K562 (cell line): Measurements from ENCODE around the gene PDGFD. TPM values are rescaled to one million over a fixed set of nuclear protein-coding genes. Genes with fewer than 3 reads are reported as not detected.

Experiments used
- HNRNPK ChIP-seq: fragments of 200-400 bp; formaldehyde crosslinking; IDR thresholded peaks from one replicate; pipeline ENCODE4 v1.6.1; 2018; ENCODE audit warnings: mild to moderate bottlenecking, low read depth, low read length; ENCODE audit not compliant: poor library complexity, severe bottlenecking
- JUN ChIP-seq, 2 experiments: sonication (generic) in 1 of 2; formaldehyde crosslinking in 1 of 2; IDR thresholded peaks; 2 replicates each; pipeline versions ENCODE4 v1.6.1 to v1.8.0; 2012 to 2022; ENCODE audit warnings: borderline replicate concordance in 2 of 2, mild to moderate bottlenecking in 2 of 2, improper control_type of control experiment in 1 of 2, low read depth in 1 of 2, low read length in 1 of 2, missing genetic modification reagents in 1 of 2
- PHF21A ChIP-seq: fragments of 450-650 bp; IDR thresholded peaks from 2 replicates; pipeline ENCODE4 v1.6.1; 2017; ENCODE audit warnings: low read depth, borderline replicate concordance
- POLR2AphosphoS2 ChIP-seq: IDR thresholded peaks from 2 replicates; pipeline ENCODE4 v1.6.1; 2012; ENCODE audit warnings: low read length, improper control_type of control experiment
- RFX5 ChIP-seq: IDR thresholded peaks from 2 replicates; pipeline ENCODE4 v1.6.1; 2011; ENCODE audit warnings: low read depth, mild to moderate bottlenecking, improper control_type of control experiment, low read length
- SP1 ChIP-seq: sonication (generic); formaldehyde crosslinking; IDR thresholded peaks from 2 replicates; pipeline ENCODE4 v1.8.1; 2022; ENCODE audit warnings: mild to moderate bottlenecking, missing genetic modification reagents
- SREBF2 ChIP-seq: sonication (generic); formaldehyde crosslinking; IDR thresholded peaks from 2 replicates; pipeline ENCODE4 v1.4.0; 2020; ENCODE audit warnings: mild to moderate bottlenecking, missing genetic modification reagents
- TAF9B ChIP-seq: fragments of 450-650 bp; IDR thresholded peaks from 2 replicates; pipeline ENCODE4 v1.6.1; 2018; ENCODE audit warnings: mild to moderate bottlenecking; ENCODE audit not compliant: partially characterized antibody
- TARDBP ChIP-seq: fragments of 450-650 bp; IDR thresholded peaks from 2 replicates; pipeline ENCODE4 v1.6.1; 2016
- TFAM ChIP-seq: fragments of 250-450 bp; sonication (Bioruptor Pico); conservative IDR thresholded peaks from 2 replicates; pipeline ENCODE4 v1.5.0; 2021; ENCODE audit warnings: mild to moderate bottlenecking, moderate library complexity
- ZBED1 ChIP-seq: IDR thresholded peaks from 2 replicates; pipeline ENCODE4 v1.6.1; 2014
- ZNF408 ChIP-seq: fragments of 250-450 bp; sonication (Bioruptor Pico); IDR thresholded peaks from 2 replicates; pipeline ENCODE4 v1.4.0; 2020; ENCODE audit warnings: low read depth, mild to moderate bottlenecking, moderate library complexity
- polyA plus RNA-seq, 8 experiments: library from polyadenylated mRNA; depleted of rRNA in 4 of 8; stranded (reverse) in 5 of 8; unstranded in 3 of 8; fragments of >200 nt; fragmentation: Nextera tagmentation in 2 of 8; fragmentation: Illumina TruSeq in 1 of 8; extraction: Ambion mirVana in 2 of 8; extraction: Trizol in 1 of 8; gene quantifications; 2 replicates each; pipeline versions ENCODE4 v1.2.1 to v1.2.3, GENCODE V29; 2011 to 2014; ENCODE audit warnings: inconsistent platforms in 1 of 8, missing spikeins in 1 of 8
- total RNA-seq, 7 experiments: library from RNA; depleted of rRNA in 6 of 7; stranded (reverse); fragments of >200 nt in 6 of 7; fragmentation: Illumina TruSeq in 2 of 7; extraction: Trizol in 2 of 7; gene quantifications; 2 replicates each; pipeline versions ENCODE4 v1.2.1 to v1.2.3, GENCODE V29; 2011 to 2021; ENCODE audit warnings: low replicate concordance in 1 of 7
- TF ChIP-seq, protein P1 (sequence below): sonication (generic); formaldehyde crosslinking; IDR thresholded peaks from 2 replicates; pipeline ENCODE4 v1.8.1; 2023; ENCODE audit warnings: mild to moderate bottlenecking, missing genetic modification reagents
- TF ChIP-seq, protein P2 (sequence below): IDR thresholded peaks from 3 replicates; pipeline ENCODE4 v1.6.1; 2011; ENCODE audit warnings: borderline replicate concordance, mild to moderate bottlenecking, moderate library complexity; ENCODE audit not compliant: insufficient read length; ENCODE audit errors: extremely low read depth

The PDGFD gene
- total and polyA plus RNA-seq, 9 of the 15 experiments (the other 6 are each of a cell fraction or from before 2014, with no cell fraction given): 0.11 TPM; not detected in 8

- TF ChIP-seq JUN (IDR thresholded peaks at IDR 0.05; ENCODE audit: borderline replicate concordance, low read depth, low read length): no peak
- TF ChIP-seq JUN (CRISPR knock-in tag; IDR thresholded peaks at IDR 0.05; ENCODE audit: borderline replicate concordance): no peak
- TF ChIP-seq TFAM: no peak
- no peak for TF ChIP-seq TARDBP
- TF ChIP-seq RFX5: no peak
- TF ChIP-seq ZNF408 (CRISPR knock-in tag): no peak
- no peak for TF ChIP-seq SP1 (CRISPR knock-in tag)
- no peak for TF ChIP-seq POLR2AphosphoS2
- TF ChIP-seq ZBED1: no peak
- TF ChIP-seq, protein P1, sequence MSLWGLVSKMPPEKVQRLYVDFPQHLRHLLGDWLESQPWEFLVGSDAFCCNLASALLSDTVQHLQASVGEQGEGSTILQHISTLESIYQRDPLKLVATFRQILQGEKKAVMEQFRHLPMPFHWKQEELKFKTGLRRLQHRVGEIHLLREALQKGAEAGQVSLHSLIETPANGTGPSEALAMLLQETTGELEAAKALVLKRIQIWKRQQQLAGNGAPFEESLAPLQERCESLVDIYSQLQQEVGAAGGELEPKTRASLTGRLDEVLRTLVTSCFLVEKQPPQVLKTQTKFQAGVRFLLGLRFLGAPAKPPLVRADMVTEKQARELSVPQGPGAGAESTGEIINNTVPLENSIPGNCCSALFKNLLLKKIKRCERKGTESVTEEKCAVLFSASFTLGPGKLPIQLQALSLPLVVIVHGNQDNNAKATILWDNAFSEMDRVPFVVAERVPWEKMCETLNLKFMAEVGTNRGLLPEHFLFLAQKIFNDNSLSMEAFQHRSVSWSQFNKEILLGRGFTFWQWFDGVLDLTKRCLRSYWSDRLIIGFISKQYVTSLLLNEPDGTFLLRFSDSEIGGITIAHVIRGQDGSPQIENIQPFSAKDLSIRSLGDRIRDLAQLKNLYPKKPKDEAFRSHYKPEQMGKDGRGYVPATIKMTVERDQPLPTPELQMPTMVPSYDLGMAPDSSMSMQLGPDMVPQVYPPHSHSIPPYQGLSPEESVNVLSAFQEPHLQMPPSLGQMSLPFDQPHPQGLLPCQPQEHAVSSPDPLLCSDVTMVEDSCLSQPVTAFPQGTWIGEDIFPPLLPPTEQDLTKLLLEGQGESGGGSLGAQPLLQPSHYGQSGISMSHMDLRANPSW: no peak
- no peak for TF ChIP-seq HNRNPK
- TF ChIP-seq, protein P2, sequence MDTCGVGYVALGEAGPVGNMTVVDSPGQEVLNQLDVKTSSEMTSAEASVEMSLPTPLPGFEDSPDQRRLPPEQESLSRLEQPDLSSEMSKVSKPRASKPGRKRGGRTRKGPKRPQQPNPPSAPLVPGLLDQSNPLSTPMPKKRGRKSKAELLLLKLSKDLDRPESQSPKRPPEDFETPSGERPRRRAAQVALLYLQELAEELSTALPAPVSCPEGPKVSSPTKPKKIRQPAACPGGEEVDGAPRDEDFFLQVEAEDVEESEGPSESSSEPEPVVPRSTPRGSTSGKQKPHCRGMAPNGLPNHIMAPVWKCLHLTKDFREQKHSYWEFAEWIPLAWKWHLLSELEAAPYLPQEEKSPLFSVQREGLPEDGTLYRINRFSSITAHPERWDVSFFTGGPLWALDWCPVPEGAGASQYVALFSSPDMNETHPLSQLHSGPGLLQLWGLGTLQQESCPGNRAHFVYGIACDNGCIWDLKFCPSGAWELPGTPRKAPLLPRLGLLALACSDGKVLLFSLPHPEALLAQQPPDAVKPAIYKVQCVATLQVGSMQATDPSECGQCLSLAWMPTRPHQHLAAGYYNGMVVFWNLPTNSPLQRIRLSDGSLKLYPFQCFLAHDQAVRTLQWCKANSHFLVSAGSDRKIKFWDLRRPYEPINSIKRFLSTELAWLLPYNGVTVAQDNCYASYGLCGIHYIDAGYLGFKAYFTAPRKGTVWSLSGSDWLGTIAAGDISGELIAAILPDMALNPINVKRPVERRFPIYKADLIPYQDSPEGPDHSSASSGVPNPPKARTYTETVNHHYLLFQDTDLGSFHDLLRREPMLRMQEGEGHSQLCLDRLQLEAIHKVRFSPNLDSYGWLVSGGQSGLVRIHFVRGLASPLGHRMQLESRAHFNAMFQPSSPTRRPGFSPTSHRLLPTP: no peak
- no peak for TF ChIP-seq TAF9B
- TF ChIP-seq PHF21A: no peak
- no peak for TF ChIP-seq SREBF2 (CRISPR knock-in tag)
Measured at GRCh38 chr11:104175769-104176168, 11.8 kb upstream of the PDGFD start (continued).
